Prostate gland (tissue), 2 donors: ENCODE measurements around the gene SRRM4. TPM values are rescaled to one million over a fixed set of nuclear protein-coding genes. Genes with fewer than 3 reads are reported as not detected.

ENCODE experiments used
- DNase-seq: peaks from one replicate; pipeline ENCODE4 v3.0.0-alpha.2; 2019; ENCODE audit warnings: low spot score
- H3K27ac ChIP-seq, 2 donors: fragments of 200-600 bp; sonication (generic); 2 replicates each; pipeline ENCODE4 v1.5.1; 2017 to 2019
- H3K27me3 ChIP-seq: fragments of 200-600 bp; sonication (generic); replicated peaks from 2 replicates; pipeline ENCODE4 v1.5.1; 2019; ENCODE audit not compliant: insufficient read depth
- H3K36me3 ChIP-seq, 2 donors: fragments of 200-600 bp; sonication (generic); 1 replicate in 1 of 2; 2 replicates in 1 of 2; pipeline versions ENCODE4 v1.5.1 to v1.8.1; 2017 to 2019
- H3K4me1 ChIP-seq: fragments of 200-600 bp; sonication (generic); replicated peaks from 2 replicates; pipeline ENCODE4 v1.5.1; 2019
- H3K4me3 ChIP-seq, 2 donors: fragments of 200-600 bp; sonication (generic); 2 replicates each; pipeline ENCODE4 v1.5.1; 2017 to 2019
- H3K9me3 ChIP-seq: fragments of 200-600 bp; sonication (generic); 2 replicates; pipeline ENCODE4 v1.5.1; 2017
- CTCF ChIP-seq, 4 experiments: fragments of 200-600 bp in 2 of 4; fragments of 450-650 bp in 2 of 4; sonication (generic) in 2 of 4; IDR thresholded peaks; 1 replicate in 3 of 4; 2 replicates in 1 of 4; pipeline ENCODE4 v1.5.1; 2016 to 2019; ENCODE audit warnings: antibody characterized with exemption in 4 of 4, mild to moderate bottlenecking in 2 of 4, moderate library complexity in 2 of 4
- POLR2A ChIP-seq: fragments of 450-650 bp; IDR thresholded peaks from one replicate; pipeline ENCODE4 v1.6.1; 2016; ENCODE audit warnings: antibody characterized with exemption, mild to moderate bottlenecking
- POLR2AphosphoS5 ChIP-seq: sonication (generic); formaldehyde crosslinking; IDR thresholded peaks from one replicate; pipeline ENCODE4 v1.6.1; 2017; ENCODE audit warnings: antibody characterized with exemption
- WGBS: methylation state at CpG from one replicate; pipeline ENCODE4 v1.1.5; 2018; 5-methylcytosine and 5-hydroxymethylcytosine counted together
- intact Hi-C: fragments of 100-400 bp; cut with DNase I; formaldehyde crosslinking; loops from one replicate; pipeline ENCODE4 v1.14.2; 2022
- total RNA-seq, 2 donors: library from RNA; depleted of rRNA; stranded (reverse); fragments of >200 nt; gene quantifications; one replicate each; pipeline ENCODE4 v1.1.0, GENCODE V29; 2016

The SRRM4 gene
- total RNA-seq, 2 donors from 2014 or later = 0.05 to 0.11 TPM

- H3K36me3 ChIP-seq = no peaks in the 10 kb centered on the region
- no peaks in the 10 kb centered on the region for H3K27me3 ChIP-seq
- no peaks in the 10 kb centered on the region for H3K9me3 ChIP-seq
- intact Hi-C loops = no loop called here
- no peak overlapping the region for H3K4me3 ChIP-seq
- H3K27ac ChIP-seq = no peak overlapping the region
- TF ChIP-seq POLR2A (no peak), CTCF (IDR thresholded peaks at IDR 0.05) (no peak), POLR2AphosphoS5 (no peak)
- peak; percentile 30 for DNase-seq
- H3K4me1 ChIP-seq = no peaks in the 10 kb centered on the region
- 27% methylated on average over 16 of the region's 16 CpGs for WGBS
These were observed 79.8 kb downstream of the SRRM4 start for GRCh38 chr12:119060847-119061796.

- no peak for DNase-seq
- intact Hi-C loops = no loop called here
- no peak for TF ChIP-seq POLR2AphosphoS5
- no peak for TF ChIP-seq POLR2A
- no peak for TF ChIP-seq CTCF (IDR thresholded peaks at IDR 0.05)
- WGBS = 56% methylated on average over 9 of the region's 9 CpGs
- H3K4me3 ChIP-seq = no peak overlapping the region
- H3K27ac ChIP-seq = no peak overlapping the region
- H3K4me1 ChIP-seq = no peaks in the 10 kb centered on the region
- H3K9me3 ChIP-seq = no peaks in the 10 kb centered on the region
- no peaks in the 10 kb centered on the region for H3K36me3 ChIP-seq
- peaks cover 4% of the 10 kb centered on the region for H3K27me3 ChIP-seq
These were observed 87.0 kb downstream of the SRRM4 start for GRCh38 chr12:119068129-119068856.

GRCh38 chr12:119069147-119069642 lies 87.9 kb downstream of the SRRM4 start:
- H3K27me3 ChIP-seq = peaks cover 4% of the 10 kb centered on the region
- no peaks in the 10 kb centered on the region for H3K36me3 ChIP-seq
- intact Hi-C loops = no loop called here
- TF ChIP-seq POLR2AphosphoS5 = no peak
- no peak for TF ChIP-seq POLR2A
- WGBS = 20% methylated on average over 8 of the region's 8 CpGs
- H3K4me1 ChIP-seq = no peaks in the 10 kb centered on the region
- H3K4me3 ChIP-seq = no peak overlapping the region
- DNase-seq = no peak
- H3K27ac ChIP-seq = no peak overlapping the region
- H3K9me3 ChIP-seq = no peaks in the 10 kb centered on the region

DNA sequence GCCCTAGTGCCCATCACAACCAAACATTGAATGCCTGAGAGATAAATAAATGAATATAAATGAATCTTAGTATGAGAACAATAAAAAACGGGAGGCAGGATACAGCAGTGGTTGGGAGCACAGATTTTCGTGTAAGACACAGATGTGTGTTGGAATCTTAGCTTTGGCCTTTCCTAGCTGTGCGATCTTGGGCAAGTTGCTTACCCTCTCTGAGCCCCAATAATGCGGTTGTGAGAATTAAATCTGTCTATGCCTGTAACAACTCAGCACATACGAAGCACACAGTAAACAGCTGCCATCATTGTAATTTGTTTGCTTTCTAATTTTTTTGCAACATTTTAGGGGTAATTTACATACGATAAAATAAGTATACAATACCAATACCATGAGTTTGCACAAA lies 89.8 kb downstream of the SRRM4 start:
- H3K4me3 ChIP-seq = no peak overlapping the region
- intact Hi-C loops = no loop called here
- no peak for DNase-seq
- no peaks in the 10 kb centered on the region for H3K9me3 ChIP-seq
- H3K36me3 ChIP-seq = no peaks in the 10 kb centered on the region
- H3K4me1 ChIP-seq = no peaks in the 10 kb centered on the region
- no peak for TF ChIP-seq CTCF (IDR thresholded peaks at IDR 0.05)
- no peak for TF ChIP-seq POLR2A
- TF ChIP-seq POLR2AphosphoS5 = no peak
- no peak overlapping the region for H3K27ac ChIP-seq
- WGBS = 85% methylated on average over 6 of the region's 6 CpGs
- H3K27me3 ChIP-seq = peaks cover 4% of the 10 kb centered on the region

DNA sequence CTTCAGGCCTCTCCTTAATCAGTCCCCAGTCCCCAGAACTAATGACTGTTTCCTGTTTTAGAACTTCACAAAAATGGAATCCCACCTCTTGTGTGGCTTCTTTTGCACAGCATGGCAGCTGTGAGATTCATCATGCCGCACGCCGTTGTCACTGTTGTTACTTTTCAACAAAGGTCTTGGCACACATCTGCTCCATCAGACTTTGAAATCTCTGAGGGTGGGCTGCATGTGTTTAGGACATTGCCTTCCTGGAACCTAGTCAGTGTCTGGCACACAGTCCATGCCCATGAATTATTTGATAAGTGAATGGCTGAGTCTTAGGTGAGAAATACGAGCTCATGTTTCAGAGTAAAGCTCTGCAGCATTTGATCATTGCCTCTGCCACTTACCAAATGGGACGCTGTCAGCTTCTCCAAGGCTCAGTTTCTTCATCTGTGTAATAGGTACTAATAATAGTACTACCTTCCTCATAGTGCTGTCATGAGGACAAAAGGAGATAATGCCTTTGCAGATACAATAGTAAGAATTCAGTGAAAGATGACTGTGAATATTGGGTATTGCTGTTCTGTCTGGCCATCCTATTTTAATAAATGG lies 90.4 kb downstream of the SRRM4 start:
- intact Hi-C loops = no loop called here
- Histone ChIP-seq H3K9me3 (no peaks in the 10 kb centered on the region), H3K27ac (no peak overlapping the region), H3K27me3 (peaks cover 4% of the 10 kb centered on the region), H3K4me1 (no peaks in the 10 kb centered on the region), H3K4me3 (no peak overlapping the region), H3K36me3 (no peaks in the 10 kb centered on the region)
- no peak for DNase-seq
- 73% methylated on average over 5 of the region's 5 CpGs for WGBS
- TF ChIP-seq POLR2A = no peak
- no peak for TF ChIP-seq POLR2AphosphoS5
- no peak for TF ChIP-seq CTCF (IDR thresholded peaks at IDR 0.05)
